Measurements from ENCODE around the gene TLCD4.

DNA sequence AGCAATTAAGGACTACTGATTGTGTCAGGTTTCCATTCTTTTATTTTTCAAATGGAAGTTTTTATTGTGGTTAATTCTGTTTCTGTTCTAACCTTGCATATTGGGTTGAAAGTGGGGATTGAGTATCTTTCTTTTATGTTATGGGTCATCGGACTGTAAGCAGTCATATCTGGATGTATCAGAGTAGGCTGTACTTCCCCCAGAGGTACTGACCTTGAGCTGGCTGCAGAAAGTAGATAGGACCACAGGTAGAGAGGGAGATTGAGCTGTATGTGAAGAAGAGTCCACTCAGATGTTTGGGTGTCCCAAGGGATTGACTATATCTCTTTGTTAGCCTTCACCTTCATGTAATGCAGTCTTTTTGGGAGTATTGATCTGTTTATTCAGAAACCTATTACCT is 23.9 kb upstream of the TLCD4 start:
- TF ChIP-seq EZH2 (conservative IDR thresholded peaks at IDR 0.05; ENCODE audit: low read depth, low read length) (no peak), HDAC6 (IDR thresholded peaks at IDR 0.05; ENCODE audit: low read depth, low read length) (no peak), ATF1 (CRISPR knock-in tag; IDR thresholded peaks at IDR 0.05) (no peak)
